ENCODE data around the gene PPAT.

Gene PPAT

DNA sequence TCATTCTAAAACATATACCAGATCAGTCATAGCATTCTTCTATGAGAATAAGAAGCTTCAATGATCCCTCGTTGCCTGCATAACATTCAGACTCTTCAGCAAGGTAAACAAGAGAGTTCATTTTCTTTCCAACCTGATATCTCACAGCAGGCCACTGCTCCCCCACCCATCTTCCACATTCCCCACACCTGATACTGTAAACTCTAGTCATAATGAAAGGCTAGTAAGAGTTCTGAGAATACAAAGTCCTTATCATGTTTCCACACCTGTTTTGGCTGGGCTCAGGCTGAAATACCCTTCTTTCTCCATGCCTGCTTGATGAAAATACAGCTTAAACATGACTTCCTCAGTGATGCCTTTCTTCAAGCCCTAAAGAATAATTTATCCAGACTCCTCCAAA is 45.9 kb downstream of the PPAT start:
- H3K4me3 ChIP-seq (replicated peaks; ENCODE audit: low read depth, low read length) = no peak overlapping the region
- H3K36me3 ChIP-seq (ENCODE audit: control insufficient read depth, insufficient read depth, low read length) = no peaks in the 10 kb centered on the region
- TF ChIP-seq CTCF (IDR thresholded peaks at IDR 0.05; ENCODE audit: insufficient read depth, low read length, poor library complexity, severe bottlenecking) = no peak
- H3K27me3 ChIP-seq (replicated peaks; ENCODE audit: control insufficient read depth, insufficient read depth, low read length) = no peaks in the 10 kb centered on the region
- DNase-seq (ENCODE audit: extremely low read depth, insufficient read length) = no peak

DNA sequence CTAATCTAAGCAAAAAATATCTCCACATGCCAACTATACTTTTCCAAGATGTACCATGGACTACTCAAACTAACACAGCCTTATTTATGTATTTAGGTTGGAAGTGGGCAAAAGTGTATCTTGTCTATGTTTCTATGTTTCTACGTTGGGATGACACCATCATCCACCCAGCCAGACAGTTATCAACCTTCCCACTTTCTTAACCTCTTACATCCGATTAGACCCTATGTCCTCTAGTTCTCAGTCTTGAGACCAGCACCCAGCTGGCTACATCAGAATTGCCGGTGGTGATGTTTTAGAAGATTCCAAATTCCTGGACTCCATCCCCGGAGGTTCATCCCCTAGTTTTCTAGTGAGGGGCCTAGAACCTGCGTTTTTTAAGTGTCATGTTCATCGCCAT is 47.1 kb downstream of the PPAT start:
- no peak for DNase-seq (ENCODE audit: extremely low read depth, insufficient read length)
- no peak for TF ChIP-seq CTCF (IDR thresholded peaks at IDR 0.05; ENCODE audit: insufficient read depth, low read length, poor library complexity, severe bottlenecking)
- H3K4me3 ChIP-seq (replicated peaks; ENCODE audit: low read depth, low read length) = peak overlapping the region; percentile 83
- no peaks in the 10 kb centered on the region for H3K27me3 ChIP-seq (replicated peaks; ENCODE audit: control insufficient read depth, insufficient read depth, low read length)
- H3K36me3 ChIP-seq (ENCODE audit: control insufficient read depth, insufficient read depth, low read length) = no peaks in the 10 kb centered on the region

DNA sequence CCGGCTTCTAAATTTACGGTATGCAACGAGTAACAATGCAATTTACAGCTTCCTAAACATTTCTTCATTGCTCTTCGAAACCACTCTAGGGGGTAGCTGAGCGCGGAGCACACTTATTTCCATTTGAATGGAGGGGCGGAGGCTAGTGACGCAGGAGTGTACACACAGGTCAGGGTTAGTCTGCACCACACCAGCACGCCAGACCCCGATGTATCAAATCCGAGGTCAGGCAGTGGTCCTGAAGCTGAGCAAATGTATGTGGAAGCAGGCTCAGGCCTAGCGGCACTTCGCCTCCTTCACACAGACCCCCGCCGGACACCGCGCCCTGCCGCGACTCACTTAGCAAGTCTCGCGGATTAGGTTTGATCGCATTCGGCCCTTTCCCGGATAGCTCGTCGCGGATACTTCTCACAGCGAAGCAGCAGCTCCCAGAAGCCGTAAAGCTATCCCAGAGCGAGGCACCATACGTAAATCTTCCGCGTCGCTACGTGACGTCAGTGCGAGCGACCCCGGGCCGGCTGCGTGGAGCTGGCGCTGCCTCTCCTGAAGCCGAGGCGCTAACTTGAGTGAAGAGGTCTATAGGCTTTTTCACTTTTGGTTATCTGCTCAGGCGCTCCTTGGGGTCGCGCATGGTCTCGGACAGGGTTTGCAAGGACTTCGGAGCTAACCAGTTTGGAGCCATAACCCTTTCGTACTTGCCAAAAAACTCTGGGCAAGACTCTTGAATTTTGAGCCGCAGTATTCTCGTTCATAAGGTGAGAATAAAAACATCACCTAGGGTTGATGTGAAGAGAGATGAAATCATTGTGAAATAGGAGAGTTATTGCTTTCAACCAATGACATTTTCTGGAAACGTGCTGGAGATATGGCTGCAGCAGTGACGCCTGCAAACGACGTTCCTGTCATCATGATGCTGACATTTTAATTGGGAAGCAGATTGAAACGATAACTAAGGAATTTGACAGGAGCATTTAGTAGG is 48.1 kb downstream of the PPAT start, which contains the start of gene AASDH:
Gene AASDH (minus strand): TSS at position 469 of the 979 bp plus-strand sequence. CDS start 3,192 bp downstream, outside the sequence.
- no peak for TF ChIP-seq CTCF (IDR thresholded peaks at IDR 0.05; ENCODE audit: insufficient read depth, low read length, poor library complexity, severe bottlenecking)
- peak; percentile 96 for DNase-seq (ENCODE audit: extremely low read depth, insufficient read length)
- H3K36me3 ChIP-seq (ENCODE audit: control insufficient read depth, insufficient read depth, low read length) = no peaks in the 10 kb centered on the region
- no peaks in the 10 kb centered on the region for H3K27me3 ChIP-seq (replicated peaks; ENCODE audit: control insufficient read depth, insufficient read depth, low read length)
- peak within 1 kb of the TSS; percentile 83 for H3K4me3 ChIP-seq (replicated peaks; ENCODE audit: low read depth, low read length)

DNA sequence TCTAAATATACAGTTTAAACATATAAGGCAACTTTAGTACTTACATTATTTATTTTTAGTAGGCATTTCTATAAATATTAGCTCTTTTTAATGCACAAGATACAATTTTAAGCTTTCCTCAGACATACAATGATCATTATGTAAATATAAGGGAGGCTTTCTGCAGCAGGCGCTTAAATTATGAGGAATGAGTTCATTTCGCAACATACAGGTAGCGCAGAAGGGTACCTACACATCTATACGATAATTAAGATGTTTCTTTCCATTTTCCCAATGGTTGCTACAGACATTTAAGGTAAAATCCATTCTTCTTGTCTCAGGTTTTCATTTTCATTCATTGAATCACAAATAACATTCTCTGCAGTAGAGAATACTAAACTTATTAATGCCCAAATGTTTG is 49.3 kb downstream of the PPAT start:
- DNase-seq (ENCODE audit: extremely low read depth, insufficient read length) = no peak
- TF ChIP-seq CTCF (IDR thresholded peaks at IDR 0.05; ENCODE audit: insufficient read depth, low read length, poor library complexity, severe bottlenecking) = no peak
- H3K36me3 ChIP-seq (ENCODE audit: control insufficient read depth, insufficient read depth, low read length) = no peaks in the 10 kb centered on the region
- peak overlapping the region; percentile 42 for H3K4me3 ChIP-seq (replicated peaks; ENCODE audit: low read depth, low read length)
- no peaks in the 10 kb centered on the region for H3K27me3 ChIP-seq (replicated peaks; ENCODE audit: control insufficient read depth, insufficient read depth, low read length)

DNA sequence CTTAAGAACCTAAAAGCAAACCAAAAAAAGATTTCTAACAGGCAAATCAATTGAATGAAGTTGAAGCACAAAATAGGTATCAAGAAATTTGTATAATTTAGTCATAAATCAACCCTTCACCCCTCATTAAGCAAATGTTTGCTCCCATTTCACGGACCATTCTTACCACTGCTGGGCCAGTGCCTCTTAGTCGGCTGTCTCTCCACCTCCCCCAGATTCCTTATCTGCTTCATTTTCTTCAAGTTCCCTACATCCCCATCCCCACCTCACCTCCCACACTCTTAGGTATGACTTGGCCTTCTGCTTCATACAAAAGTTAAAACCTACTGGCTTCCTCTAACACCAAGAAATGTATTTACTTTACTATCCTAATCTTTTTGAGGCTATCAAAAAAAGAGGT is 60.0 kb downstream of the PPAT start:
- Histone ChIP-seq H3K36me3 (ENCODE audit: control insufficient read depth, insufficient read depth, low read length) (no peaks in the 10 kb centered on the region; the same call in none of the 2 replicates), H3K4me3 (replicated peaks; ENCODE audit: low read depth, low read length) (no peak overlapping the region), H3K27me3 (replicated peaks; ENCODE audit: control insufficient read depth, insufficient read depth, low read length) (no peaks in the 10 kb centered on the region)
- no peak for DNase-seq (ENCODE audit: extremely low read depth, insufficient read length)
- TF ChIP-seq CTCF (IDR thresholded peaks at IDR 0.05; ENCODE audit: insufficient read depth, low read length, poor library complexity, severe bottlenecking) = no peak
